Renal cortex interstitium (tissue), 11 donors: ENCODE results near the gene SLC25A24. TPM values are rescaled to one million over a fixed set of nuclear protein-coding genes. Genes with fewer than 3 reads are reported as not detected.

ENCODE experiments used
- DNase-seq, 11 donors: peaks; one replicate each; pipeline ENCODE4 v3.0.0-alpha.2; 2013; ENCODE audit warnings: low read depth in 9 of 11, low spot score in 4 of 11; ENCODE audit errors: extremely low read depth in 1 of 11
- polyA plus RNA-seq, 3 donors: library from polyadenylated mRNA; unstranded; fragments of 120-200 nt; gene quantifications; one replicate each; pipeline ENCODE4 v1.2.1, GENCODE V29; 2013; ENCODE audit not compliant: insufficient read length in 3 of 3

The SLC25A24 gene
- polyA plus RNA-seq, 3 donors = 41.1 to 53.9 (median 44.5) TPM

- DNase-seq = no peak
These were observed 80.6 kb downstream of the SLC25A24 start for GRCh38 chr1:108119500-108119899.

GRCh38 chr1:108117945-108118902 lies 81.9 kb downstream of the SLC25A24 start:
- no peak for DNase-seq

- DNase-seq = no peak
These were observed 82.9 kb downstream of the SLC25A24 start for GRCh38 chr1:108117237-108117636.

- no peak for DNase-seq
These were observed 86.0 kb downstream of the SLC25A24 start for GRCh38 chr1:108114033-108114599.

- DNase-seq = no peak
These were observed 86.6 kb downstream of the SLC25A24 start for GRCh38 chr1:108113496-108113895.

- no peak for DNase-seq
These were observed 90.7 kb downstream of the SLC25A24 start for GRCh38 chr1:108109295-108109973.

- no peak for DNase-seq
These were observed 92.0 kb downstream of the SLC25A24 start for GRCh38 chr1:108108119-108108518.

- no peak for DNase-seq
These were observed 92.5 kb downstream of the SLC25A24 start for GRCh38 chr1:108107658-108108057.

GRCh38 chr1:108106775-108107174 lies 93.4 kb downstream of the SLC25A24 start:
- no peak for DNase-seq

GRCh38 chr1:108100148-108100547 lies 100.0 kb downstream of the SLC25A24 start:
- no peak for DNase-seq

- no peak for DNase-seq
These were observed 103.1 kb downstream of the SLC25A24 start for GRCh38 chr1:108097018-108097417.

GRCh38 chr1:108096089-108096488 lies 104.1 kb downstream of the SLC25A24 start:
- no peak for DNase-seq

GRCh38 chr1:108089477-108089876 lies 110.7 kb downstream of the SLC25A24 start:
- no peak for DNase-seq

- no peak for DNase-seq
These were observed 114.5 kb downstream of the SLC25A24 start for GRCh38 chr1:108085628-108086027.

GRCh38 chr1:108084866-108085477 lies 115.2 kb downstream of the SLC25A24 start:
- DNase-seq = no peak

Other genes with a start within 250 kb of the SLC25A24 start
- gene VAV3, start 235.2 kb downstream of the SLC25A24 start, polyA plus RNA-seq = 100 to 1,000 TPM; 118 to 153 (median 149) TPM
- gene NBPF4, start 43.7 kb upstream of the SLC25A24 start, polyA plus RNA-seq = not detected
- under 1 TPM in 1 of 3 donors, not detected in 2; 0.06 TPM for gene NBPF6, start 250.0 kb upstream of the SLC25A24 start, polyA plus RNA-seq